ENCODE data around the gene SIGLEC10. TPM values are rescaled to one million over a fixed set of nuclear protein-coding genes. Genes with fewer than 3 reads are reported as not detected.
"Not testable (repeated sequence)": the region's sequence is repeated elsewhere in the genome, so short reads cannot be mapped to it uniquely, and the experiment has no call there.

Gene SIGLEC10
- total RNA-seq, 1 donor from 2014 or later = 1.7 TPM

DNA sequence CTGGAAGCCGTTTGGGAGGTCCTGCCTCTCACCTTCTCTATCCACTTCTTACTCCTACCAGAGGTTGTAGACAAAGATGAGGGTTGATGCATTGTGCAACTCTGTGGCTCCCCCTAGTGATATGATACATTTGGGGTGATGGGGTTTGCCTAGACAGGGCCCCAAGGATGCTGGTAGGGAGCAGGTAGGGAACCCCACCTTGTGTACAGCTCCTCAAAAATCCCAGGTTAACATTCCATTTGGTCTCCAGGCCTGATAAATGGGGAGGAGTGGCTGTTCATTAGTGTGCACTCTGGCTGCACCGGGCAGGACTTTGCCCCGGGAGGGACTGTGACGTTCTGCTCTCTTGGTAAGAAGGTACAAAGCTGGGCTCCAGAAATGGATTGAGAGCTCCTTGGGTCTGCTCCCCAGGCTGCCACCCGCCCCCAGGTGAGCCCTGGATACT lies 21.6 kb upstream of the SIGLEC10 start:
- DNase-seq = no peak

DNA sequence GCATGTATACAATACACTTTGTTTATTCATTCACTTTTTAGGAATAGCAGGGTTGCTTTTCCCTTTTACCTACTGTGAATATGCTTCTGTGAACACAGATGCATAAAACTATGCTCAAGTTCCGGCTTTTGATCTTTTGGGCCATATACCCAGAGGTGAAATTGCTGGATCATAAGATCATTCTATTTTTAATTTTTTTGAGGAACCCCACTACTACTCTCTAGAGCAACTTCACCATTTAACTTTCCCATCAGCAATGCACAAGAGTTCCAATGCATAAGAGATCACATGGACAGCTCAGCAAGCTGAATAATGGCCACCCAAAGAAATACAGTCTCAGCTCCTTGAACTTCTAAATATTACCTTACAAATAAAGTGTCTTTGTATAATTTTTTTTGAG lies 17.0 kb upstream of the SIGLEC10 start:
- no peak for DNase-seq

DNA sequence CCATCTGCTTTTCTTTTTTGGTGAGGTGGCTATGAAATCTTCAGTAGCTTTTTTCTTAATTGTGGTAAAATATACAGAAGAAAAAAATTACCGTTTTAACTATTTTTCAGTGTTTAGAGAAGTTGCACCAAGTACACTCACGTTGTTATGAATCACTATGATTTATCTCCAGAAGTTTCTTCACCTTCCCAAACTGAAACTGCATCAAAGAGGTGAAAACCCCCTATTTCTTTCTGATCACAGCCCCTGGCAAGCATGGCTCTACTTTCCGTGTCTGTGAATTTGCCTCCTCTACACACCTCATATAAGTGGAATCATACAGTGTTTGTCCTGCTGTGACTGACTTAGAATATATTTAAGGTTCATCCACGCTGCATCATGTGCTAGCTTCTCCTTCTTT lies 15.6 kb upstream of the SIGLEC10 start:
- DNase-seq = no peak

DNA sequence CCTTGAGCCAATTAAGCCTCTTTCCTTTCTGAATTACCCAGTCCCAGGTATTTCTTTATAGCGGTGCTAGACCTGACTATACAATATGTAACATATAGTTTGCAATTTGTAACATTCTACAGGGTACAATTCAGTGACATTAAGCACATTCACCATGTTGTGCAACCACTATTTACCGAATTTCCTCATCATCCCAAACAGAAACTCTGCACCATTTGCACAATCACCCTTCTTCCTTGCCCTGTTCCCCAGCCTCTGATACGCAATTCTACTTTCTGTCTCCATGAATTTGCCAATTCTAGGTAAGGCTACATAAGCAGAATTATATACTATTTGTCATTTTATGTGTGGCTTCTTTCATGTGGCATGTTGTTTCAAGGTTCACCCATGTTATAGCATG lies 13.7 kb upstream of the SIGLEC10 start:
- no peak for DNase-seq

DNA sequence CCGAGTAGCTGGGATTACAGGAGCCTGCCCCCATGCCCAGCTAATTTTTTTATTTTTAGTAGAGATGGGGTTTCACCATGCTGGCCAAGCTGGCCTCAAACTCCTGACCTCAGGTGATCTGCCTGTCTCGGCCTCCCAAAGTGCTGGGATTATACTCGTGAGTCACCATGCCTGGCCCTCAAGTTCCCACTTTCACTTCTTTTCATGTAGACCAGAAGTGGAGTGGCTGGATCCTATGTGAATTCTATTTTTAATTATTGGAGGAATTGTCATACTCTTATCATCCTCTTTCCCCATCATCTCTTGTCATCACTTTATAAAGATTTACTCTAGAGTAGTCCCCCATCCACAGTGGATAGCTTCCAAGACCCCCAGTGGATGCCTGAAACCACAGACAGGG lies 12.8 kb upstream of the SIGLEC10 start:
- no peak for DNase-seq

DNA sequence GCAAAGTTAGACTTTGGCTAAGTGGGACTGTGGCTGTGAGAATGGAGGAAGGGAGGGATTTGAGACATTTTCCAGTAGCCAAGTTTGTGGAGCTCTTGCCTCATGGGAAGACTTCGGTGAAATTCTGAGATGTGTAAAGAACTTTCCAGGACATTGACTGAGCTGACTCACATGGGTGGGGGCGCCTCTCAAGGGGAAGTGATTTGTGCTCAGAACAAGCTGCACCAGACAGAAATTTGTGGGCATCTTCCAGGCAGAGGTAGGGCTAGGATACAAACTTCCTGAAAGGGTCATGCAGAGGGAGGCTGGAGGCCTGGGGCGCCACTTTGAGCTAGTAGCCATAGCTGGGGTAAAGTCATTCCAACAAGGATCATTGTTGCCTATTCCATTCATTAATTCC lies 9.8 kb upstream of the SIGLEC10 start:
- no peak for DNase-seq

DNA sequence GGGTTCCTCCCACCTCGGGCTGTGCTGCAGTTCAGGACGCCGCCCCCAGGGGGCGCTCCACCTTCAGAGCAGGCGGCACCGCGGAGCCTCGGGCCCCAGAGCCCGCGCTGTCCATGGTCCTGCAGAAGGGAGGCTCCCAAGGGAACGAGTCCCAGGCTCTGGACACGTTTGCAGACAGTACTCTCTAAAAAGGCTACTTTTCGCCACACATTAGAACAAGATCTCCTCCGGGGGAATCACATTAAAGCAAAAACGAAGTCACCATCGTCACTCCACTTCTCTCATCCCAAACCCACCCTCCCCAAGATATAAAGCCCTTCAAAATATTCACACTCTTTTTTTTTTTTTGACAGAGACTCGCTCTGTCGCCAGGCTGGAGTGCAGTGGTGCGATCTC lies 4.6 kb upstream of the SIGLEC10 start:
- no peak for DNase-seq

DNA sequence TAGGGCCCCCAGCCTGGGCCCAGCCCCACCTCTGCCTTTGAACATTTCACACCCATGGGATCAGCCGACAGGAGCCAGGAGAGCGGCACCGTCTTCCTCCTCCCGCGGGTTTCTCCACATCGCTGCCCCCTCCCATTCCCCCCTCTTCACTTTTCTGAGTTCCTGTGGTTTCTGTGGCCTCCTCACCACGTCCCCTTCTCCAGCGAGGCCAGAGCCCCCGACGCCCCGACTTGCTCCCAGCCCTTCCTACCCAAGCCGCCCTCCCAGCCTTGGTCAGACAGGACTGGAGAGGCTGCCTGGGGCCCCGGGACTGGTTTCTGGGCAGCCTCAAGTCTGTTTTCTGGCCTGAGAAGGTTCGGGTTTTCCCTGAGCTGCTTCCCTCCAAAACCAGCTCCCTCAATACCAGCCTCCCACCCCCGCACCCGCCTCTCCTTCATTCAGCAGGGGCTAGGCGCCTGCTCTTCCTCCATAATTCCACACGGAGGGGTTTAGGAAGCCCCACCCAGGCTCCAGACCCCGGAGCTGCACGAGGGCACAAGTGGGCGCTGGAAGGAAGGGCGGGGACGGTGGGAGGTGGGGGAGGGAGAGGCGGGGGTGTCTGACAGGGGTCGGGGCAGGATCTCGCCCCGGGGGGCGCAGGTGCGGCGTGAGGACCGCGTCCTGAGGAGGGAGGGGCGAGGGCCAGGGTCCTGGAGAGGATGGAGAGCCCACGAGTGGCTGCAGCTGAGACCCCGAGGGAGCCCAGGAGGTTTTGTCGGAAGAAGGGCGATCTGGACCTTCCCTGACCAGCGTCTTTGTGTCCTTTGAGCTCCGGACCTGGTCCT lies 4.0 kb upstream of the SIGLEC10 start:
- no peak for DNase-seq

DNA sequence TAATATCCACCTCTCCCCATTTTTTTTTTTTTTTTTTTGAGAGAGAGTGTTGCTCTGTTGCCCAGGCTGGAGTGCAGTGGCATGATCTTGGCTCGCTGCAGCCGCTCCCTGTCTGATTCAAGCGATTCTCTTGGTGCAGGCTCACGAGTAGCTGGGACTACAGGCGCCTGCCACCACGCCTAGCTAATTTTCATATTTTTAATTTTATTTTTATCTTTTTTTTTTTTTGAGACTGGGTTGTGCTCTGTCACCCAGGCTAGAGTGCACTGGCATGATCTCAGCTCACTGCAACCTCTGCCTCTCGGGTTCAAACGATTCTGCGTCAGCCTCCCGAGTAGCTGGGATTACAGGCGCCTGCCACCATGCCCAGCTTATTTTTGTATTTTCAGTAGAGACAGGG lies 3.1 kb upstream of the SIGLEC10 start:
- DNase-seq = not testable (repeated sequence)

DNA sequence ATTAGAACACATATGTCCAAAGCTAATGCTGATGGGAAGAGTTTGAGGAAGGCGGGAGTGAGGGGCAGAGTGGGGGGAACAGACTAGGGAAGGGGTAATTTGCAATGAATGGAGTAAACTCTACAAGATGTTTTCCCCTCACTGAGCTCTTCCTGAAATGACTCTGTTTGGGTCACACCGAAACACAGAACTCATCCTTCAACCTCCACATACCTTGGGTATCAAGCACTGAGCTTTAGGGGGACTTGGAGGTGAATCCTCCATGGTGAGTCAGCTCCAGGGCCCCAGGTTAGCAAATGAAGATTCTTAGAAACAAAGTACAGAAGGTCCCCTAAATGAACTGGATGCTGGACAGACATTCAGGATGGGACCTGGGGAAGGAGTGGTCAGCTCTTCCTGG lies 1.3 kb upstream of the SIGLEC10 start:
- no peak for DNase-seq

DNA sequence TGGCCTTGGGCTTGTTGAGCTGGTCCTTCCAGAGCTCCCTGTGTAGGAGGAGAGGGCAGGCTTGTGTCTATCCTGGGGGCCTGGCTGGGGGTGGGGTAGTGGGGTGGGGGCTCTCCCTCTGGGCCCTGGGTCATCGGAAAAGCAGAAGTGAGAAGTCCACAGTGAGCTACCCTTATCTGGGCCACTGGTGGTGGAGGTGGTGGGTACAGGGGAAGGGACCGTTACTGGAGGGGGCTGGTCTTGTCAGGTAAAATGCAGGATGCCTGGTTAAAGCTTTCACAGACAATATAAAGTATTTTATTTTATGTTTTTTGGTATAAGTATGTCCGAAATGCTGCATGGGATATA lies 342 bp upstream of the SIGLEC10 start:
- DNase-seq = no peak

DNA sequence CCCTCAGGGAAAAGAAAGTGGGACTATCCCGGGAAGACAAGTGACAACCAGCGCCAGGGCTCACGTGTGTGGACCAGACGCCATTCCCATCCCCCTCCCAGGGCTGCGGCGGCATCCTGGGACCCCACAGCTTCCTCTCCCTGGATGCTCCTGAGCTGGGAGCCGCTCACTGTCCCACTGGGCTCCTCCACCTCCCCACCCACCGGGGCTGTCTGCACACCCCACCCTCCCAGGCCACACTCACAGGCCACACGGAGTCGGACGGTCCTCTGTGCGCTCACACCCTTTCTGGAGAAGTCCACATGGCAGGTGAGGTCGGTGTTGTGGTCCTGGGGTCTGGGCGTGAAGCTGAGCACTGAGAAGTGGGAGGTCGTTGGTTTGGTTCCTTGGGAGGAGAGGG lies 1.0 kb downstream of the SIGLEC10 start:
- not testable (repeated sequence) for DNase-seq

DNA sequence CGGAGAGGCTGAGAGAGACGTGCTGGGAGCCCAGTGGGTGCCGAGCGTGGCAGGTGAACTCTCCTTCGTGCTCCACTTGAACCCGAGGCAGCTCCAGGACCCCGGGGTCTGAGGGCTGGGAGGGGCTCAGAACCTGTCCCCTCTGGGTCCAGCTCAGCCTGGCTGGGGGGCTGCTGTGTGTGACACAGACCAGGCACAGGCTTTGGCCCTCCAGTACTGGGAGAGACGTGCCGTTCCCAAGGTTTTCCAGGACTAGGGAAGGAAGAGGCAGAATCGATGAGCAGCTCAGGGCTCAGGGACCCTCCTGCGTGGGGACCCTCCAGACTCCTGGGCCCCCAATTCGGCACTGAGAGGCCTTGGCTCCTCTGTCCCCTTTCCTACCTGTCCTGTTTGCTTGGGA lies 2.3 kb downstream of the SIGLEC10 start:
- no peak for DNase-seq

DNA sequence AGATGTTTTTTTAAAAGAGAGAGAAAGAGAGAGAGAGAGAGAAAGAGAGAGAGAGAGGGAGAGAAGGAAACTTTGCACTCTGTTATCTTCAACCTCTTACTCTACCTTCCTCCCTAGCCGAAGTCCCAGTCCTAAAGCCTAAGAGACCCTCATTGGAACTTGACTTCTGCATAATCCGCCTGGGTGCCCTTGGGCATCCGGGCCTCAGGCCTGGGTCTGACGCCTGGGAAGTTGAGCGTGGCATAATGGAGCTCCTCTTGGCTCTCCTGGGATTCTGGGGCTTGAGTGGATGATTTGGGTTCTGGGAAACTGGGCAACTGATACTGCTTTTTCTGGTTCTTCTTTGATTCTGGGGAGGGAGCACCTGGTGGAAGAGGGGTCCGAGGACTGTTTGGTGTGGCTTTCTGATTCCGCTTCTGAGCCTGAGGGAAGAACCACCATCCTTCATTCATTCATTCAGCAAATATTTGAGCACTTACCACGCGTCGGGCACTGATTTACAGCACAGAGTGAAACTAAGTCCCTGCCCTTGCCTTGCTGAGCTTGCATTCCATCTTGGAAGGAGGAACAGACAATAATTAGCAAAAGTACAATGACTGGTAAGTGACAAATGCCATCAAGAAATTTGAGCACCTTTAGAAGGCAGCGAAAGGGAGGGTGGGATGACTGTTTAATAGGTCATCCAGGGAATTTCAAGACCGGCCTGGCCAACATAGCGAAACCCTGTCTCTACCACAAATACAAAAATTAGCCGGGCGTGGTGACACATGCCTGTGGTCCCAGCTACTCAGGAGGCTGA lies 6.3 kb downstream of the SIGLEC10 start:
- no peak for DNase-seq

DNA sequence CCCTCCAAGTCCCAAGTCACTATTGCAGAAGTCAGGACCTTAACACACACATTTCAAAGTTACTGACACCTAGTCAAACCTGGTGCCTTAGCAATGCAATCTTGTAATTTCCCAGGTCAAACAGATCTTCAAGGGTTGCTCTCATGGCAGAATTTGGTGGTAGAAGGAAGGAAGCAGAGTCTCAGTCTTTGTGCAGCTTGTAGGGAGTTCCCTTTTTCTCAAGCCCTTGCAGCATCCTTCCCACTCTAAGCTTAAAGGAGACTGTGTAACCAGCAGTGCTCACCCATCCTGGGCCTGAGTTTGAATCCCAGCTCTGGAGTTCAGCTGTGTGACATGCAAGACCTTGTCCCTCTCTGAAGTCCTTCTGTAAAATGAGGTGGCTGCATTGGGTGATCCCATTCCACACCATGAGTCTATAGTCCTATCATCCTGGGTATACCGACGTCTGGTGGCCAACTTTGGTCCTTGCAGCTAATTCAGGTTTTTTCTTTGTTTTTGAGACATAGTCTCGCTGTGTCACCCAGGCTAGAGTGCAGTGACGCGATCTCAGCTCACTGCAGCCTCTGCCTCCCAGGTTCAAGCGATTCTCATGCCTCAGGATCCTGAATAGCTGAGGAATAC lies 9.8 kb downstream of the SIGLEC10 start:
- no peak for DNase-seq

DNA sequence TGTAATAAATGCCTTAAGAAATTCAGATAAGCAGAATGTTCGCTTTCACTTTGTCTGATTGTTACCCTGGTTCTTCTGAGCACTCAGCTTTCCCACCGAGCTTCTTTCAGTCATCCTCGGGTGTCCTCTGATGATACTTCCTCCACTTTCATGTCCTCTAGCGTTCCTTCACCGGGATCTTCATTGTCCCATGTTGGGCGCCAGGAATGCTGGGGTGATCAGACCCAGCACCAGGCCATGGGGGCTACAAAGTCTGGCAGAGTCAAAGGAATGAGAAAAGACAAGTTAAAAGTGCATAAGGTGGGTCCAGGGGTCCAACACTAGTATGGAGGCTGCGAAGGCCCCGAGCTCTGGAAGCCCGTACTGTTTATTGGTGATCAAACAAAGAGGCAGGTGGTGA lies 15.3 kb downstream of the SIGLEC10 start:
- DNase-seq = no peak

DNA sequence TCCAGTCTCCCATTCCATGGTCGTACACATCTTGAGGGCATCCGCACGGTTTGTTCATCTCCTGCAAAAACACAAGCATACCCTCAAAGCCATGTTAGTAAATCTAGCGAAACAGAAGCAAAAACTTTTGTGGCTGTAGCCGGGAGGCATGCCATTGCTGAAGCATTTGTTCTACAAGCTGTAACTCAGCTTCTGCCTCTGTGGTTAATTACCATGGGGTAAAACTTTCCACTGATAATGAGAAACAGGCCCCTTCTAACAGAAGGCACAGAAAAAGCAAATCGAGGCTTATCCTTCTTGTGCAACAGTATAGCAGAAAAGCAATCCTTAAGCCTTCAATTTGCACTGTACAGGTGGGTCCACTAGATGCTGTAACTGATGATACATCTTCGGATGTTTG lies 17.5 kb downstream of the SIGLEC10 start:
- DNase-seq = peak; percentile 40

DNA sequence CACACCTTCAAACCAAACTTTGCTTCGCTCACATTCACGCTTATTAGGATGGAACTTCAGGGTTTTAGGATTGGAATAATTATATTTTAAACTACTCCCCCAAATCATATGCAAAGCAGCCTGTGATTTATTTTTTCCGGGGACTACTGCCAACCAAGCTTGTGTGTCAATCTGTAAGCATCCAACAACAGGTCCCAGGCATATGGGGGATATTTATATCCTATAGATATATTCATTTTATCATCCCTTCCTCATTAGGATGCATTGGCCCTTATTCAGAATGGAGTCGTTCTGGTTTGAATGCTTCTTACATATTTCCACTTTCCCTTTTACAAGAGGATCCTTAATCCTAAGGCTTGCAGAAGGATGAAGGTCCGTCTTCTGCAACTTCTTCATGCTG lies 18.2 kb downstream of the SIGLEC10 start:
- peak; percentile 53 for DNase-seq

DNA sequence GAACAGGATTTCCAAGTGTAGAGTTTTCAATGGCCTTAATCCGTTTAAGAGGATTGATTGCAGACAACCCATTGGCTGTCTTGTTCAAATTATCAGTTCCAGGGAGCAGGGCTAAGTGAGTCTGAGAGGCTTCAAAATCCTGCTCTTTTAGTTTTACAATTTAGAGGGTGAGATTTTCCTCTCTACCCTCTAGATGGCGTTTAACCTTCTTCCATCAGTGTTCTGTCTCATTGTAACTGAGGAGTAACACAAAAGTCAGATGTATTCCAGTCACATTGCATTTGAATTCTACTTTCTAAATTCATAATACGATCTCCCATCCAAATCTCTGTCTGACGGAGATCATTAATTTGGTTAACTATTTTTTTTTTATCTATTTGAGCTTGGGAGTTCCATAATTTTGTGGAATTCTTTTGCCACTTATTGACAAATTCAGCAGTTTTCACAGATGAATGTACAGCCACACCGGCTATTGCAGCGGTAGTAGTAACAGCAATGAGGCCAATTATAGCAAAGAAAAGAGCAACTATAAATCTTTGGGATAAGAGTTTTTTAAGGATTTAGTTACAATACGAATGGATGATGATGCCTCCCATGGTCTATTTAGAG lies 19.2 kb downstream of the SIGLEC10 start:
- peak; percentile 31 for DNase-seq

DNA sequence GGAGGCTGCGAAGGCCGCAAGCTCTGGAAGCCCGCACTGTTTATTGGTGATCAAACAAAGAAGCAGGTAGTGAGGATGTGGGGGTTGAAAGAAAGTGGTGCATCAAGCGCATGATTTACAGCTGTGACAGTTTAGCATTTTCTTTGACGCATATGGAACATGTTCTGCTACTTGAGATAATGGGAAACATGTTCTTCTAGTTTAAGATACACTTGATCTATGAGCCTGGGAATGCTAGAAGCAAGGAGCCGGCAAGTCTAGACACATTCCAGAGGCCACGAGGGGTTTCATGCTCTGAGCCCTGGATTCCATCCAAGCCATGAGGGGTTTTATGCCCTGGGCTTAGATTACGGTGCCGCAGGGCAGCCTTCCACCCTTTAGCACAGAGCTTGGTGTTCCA lies 20.0 kb downstream of the SIGLEC10 start:
- DNase-seq = peak; percentile 27

DNA sequence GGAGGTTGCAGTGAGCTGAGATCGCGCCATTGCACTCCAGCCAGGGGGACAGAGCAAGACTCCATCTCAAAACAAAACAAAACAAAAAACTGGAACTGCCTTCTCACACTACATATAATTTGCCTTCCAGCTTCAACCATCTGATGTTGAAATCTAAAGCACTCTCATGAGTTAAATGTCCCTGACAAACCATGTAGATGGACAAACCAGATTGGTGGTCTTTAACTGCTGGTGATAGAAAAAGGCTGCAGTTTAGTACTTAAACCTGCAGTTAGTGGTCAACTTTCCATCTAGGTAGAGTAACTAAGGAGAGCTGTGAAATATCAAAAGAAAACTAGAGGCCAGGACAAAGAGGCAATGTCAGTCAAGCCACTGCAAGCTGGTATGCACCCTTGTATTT lies 21.3 kb downstream of the SIGLEC10 start:
- DNase-seq = no peak

DNA sequence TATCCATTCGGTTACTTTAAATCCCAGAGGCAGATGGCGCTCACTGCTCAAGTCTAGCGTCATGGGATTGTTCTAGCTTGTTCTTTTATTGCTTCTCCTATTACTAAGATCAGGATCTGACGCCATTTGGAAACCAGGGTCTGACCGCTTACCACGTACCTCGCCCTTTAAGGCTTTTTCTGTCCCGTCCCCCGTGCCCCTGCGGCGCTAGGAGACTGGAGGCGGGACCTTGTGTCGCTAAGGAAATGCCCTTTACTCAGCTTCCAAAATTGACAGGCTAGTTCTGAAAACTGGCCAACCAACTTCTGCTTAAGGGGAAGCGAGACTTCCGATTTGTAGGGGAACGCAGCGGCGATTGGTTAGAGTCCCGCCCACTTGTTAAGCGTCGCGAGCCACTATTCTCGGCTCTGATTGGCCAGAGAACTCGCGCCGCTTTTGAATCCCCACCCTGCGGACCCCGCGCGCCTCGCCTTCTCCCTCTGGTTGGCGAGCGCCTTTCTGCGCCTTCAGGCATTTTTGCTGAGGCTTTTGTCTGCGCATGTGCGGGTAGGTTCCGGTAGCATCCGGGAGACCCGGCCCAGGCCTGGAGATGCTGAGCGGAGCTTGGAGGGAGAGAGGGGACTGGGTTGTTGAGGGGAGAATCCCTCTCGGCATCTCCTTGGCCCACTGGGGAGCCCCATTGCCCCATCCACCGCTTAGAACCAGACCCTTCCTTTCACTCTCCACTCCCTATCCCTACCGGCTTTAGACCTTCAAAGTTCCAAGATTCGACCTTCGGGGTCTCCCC lies 23.2 kb downstream of the SIGLEC10 start:
- peak; percentile 98 for DNase-seq

All from skin of body (tissue), 2 donors.